Measurements from ENCODE around the gene CYP1A2.
A peak's percentile ranks its signal among the peaks of the same experiment; 100 is the strongest.
"Not testable (repeated sequence)": the region's sequence is repeated elsewhere in the genome, so short reads cannot be mapped to it uniquely, and the experiment has no call there.

The CYP1A2 gene

DNA sequence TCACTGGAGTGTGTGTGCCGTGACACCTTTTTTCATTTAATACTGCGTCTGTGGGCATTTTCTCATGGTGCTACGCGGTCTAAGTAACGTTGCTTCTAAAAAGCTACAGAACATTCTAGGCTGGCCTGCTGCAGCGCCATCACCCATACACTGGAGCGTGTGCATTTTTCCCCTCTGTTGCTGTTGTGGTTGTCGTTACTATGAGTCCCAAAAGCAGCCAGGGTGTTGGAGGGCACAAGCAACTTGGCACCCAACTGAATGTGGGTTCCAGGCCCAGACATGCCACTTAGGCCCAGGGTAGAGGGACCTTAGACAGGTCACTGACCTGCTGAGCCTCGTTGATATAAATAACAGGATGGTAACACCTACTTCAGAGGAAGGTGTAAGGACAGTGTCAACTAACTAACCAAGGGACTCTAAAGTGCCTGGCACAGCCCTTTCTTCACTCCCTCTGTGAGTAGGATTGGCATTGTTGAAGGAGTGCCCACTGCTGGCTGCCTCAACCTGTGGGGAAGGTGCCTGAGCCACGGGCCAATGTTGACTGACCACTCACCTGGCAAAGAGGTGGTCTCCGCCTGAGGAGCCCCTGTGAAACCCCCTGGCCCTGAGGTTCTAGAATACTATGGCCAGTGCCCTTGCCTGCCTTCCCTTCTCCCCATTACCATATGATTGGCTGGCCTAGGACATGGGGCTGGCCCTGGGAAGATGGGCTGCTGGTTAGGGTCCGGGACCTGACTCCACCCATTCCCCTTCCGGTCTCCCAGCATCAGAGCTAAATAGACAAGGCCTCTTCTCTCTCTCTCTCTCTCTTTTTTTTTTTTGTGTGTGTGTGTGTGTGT lies 36.8 kb downstream of the CYP1A2 start:
- Histone ChIP-seq H3K36me3 (no peaks in the 10 kb centered on the region), H3K27ac (peak overlapping the region in 1 of 2 donors; percentile 15), H3K4me3 (no peak overlapping the region), H3K4me1 (peaks cover 4 to 92% (median 77%) of the 10 kb centered on the region in 4 donors), H3K27me3 (no peaks in the 10 kb centered on the region), H3K9me3 (no peaks in the 10 kb centered on the region)
- intact Hi-C loops (cut with DNase I; ENCODE audit: low total_unique reads), result loop anchor here (10.0 kb wide), 1 partner anchor 419 kb away; the partner anchor contains the start of gene C15orf39
- TF ChIP-seq, protein P1, sequence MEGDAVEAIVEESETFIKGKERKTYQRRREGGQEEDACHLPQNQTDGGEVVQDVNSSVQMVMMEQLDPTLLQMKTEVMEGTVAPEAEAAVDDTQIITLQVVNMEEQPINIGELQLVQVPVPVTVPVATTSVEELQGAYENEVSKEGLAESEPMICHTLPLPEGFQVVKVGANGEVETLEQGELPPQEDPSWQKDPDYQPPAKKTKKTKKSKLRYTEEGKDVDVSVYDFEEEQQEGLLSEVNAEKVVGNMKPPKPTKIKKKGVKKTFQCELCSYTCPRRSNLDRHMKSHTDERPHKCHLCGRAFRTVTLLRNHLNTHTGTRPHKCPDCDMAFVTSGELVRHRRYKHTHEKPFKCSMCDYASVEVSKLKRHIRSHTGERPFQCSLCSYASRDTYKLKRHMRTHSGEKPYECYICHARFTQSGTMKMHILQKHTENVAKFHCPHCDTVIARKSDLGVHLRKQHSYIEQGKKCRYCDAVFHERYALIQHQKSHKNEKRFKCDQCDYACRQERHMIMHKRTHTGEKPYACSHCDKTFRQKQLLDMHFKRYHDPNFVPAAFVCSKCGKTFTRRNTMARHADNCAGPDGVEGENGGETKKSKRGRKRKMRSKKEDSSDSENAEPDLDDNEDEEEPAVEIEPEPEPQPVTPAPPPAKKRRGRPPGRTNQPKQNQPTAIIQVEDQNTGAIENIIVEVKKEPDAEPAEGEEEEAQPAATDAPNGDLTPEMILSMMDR (IDR thresholded peaks at IDR 0.05), result no peak
- no peak for DNase-seq

DNA sequence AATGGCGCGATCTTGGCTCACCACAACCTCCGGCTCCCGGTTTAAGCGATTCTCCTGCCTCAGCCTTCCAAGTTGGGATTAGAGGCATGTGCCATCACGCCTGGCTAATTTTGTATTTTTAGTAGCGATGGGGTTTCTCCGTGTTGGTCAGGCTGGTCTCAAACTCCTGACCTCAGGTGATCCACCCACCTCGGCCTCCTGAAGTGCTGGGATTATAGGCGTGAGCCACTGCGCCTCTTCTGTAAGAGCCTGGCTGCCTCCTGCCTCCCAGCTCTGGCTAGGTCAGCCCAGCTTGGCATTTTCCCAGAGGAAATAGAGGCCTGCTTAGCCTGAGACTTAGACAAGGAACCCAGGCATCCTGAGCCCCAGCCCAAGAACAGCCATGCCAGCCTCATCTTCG lies 37.4 kb downstream of the CYP1A2 start:
- not testable (repeated sequence) for H3K27me3 ChIP-seq, H3K4me3 ChIP-seq, H3K36me3 ChIP-seq, DNase-seq, H3K9me3 ChIP-seq
- intact Hi-C loops (cut with DNase I; ENCODE audit: low total_unique reads), result loop anchor here (10.0 kb wide), 1 partner anchor 419 kb away; the partner anchor contains the start of gene C15orf39
- peaks cover 4 to 92% (median 77%) of the 10 kb centered on the region in 4 donors for H3K4me1 ChIP-seq
- H3K27ac ChIP-seq, result peak overlapping the region; percentile 33 to 41

DNA sequence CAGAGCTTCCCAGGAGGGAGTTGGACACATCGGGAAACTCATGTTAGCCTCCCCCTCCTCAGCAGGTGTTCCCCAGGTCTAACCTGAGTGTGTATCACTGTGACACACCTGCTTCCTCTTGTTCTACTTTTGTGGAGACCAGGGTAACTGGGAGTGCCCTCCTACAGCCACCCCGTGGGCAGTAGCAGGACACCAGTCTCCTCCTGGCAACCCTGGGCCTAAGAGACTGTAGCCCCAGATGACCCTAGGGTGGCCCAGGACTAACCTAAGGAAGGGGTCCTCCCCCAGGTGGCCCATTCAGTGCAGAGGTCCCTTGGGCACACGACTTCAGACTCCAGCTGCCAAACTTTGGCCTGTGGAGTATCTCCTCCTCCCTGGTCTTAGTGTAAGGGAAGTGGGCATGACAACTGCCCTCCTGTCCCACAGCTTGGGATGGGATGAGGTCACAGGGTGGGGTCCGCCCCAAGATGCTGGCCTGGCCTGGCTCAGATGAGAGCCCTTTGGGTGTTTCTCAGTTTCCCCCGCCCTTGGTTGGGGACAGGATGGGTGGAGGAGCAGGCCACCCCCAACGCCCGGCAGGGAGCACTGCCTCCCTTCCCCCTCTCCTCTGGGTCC lies 38.0 kb downstream of the CYP1A2 start:
- peak overlapping the region; percentile 33 to 41 for H3K27ac ChIP-seq
- no peak overlapping the region for H3K4me3 ChIP-seq
- H3K36me3 ChIP-seq, result no peaks in the 10 kb centered on the region
- no peaks in the 10 kb centered on the region for H3K27me3 ChIP-seq
- H3K9me3 ChIP-seq, result no peaks in the 10 kb centered on the region
- no peak for DNase-seq
- TF ChIP-seq, protein P1 (IDR thresholded peaks at IDR 0.05), result no peak
- intact Hi-C loops (cut with DNase I; ENCODE audit: low total_unique reads), result loop anchor here (10.0 kb wide), 1 partner anchor 418 kb away; the partner anchor contains the start of gene C15orf39
- peaks cover 4 to 92% (median 71%) of the 10 kb centered on the region in 4 donors for H3K4me1 ChIP-seq

DNA sequence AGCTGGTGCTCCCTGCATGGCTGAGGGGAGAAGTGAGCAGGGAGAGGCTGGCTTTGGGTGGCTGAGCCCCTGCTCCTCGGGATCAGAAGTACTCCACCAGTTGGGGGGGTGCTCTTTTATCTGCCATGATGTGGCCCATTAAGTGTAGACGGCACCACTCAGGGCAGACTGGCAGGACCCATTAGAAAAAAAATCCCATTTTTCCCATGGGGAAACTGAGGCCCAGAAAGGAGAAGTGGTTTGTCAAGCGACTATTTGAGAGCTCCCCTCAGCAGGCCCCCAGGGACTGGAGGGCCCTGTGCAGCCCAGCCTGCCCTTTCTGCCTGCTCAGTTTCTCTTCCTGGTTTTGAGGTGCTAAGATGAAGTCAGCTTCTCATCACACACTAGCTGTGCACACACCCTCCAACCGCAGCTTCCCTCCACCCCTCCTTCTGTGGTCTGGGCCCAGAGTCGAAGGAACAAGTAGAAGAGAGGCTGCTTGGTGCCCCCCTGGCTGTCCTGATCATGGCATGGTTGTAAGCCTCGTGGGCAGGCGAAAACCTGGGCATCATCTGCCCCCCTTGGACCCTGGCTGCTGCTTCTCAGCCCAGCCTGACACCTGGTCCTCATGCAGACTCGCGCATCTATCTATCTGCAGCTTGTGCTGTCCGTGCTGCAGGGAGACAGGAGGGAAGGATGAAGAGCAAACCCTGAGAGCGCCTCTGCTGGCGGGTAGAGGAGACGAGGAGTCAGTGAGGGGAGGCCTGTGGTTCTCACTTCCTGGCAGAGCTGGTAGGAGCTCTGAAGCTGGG lies 38.8 kb downstream of the CYP1A2 start:
- Histone ChIP-seq H3K27ac (peak overlapping the region in 1 of 2 donors; percentile 41), H3K4me1 (peaks cover 4 to 90% (median 75%) of the 10 kb centered on the region in 4 donors), H3K4me3 (no peak overlapping the region), H3K36me3 (no peaks in the 10 kb centered on the region), H3K9me3 (no peaks in the 10 kb centered on the region), H3K27me3 (no peaks in the 10 kb centered on the region)
- peak; percentile 73 to 83 for DNase-seq
- TF ChIP-seq, protein P1 (IDR thresholded peaks at IDR 0.05), result peak; percentile 12 to 18
- intact Hi-C loops (cut with DNase I; ENCODE audit: low total_unique reads), result loop anchor here (10.0 kb wide), 1 partner anchor 417 kb away; the partner anchor contains the start of gene C15orf39

DNA sequence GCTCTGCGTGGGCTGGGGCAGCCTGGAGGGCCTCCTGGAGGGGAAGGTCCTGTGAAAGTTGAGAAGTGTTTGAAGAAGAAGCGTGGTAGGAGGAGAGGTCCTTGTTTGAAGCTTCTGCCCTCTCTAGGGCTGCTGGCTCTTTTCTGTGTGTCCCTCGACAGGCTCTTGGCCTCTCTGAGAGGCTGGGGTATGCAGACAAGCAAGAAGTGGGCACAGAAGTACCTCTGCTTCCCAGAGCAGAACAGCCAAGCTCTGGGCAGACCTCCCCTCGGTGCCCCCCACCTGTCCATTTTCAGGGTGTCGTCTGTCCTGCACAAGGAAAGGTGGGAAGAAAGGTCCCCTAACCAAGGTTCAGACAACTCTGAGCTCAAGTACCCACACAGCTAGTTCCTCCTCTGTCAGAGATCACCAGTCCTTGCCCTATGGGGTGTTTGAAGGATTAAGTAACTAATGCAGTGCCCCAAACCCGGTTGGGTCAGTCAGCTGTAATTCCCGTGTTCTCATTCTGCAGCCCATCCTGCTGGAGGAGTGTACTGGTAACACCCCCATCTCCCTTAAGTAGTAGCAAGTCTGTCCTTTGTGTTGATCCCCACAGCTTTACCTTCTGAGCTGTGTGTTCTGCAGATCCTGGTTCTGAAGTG lies 39.5 kb downstream of the CYP1A2 start:
- Histone ChIP-seq H3K4me1 (peaks cover 4 to 85% (median 72%) of the 10 kb centered on the region in 4 donors), H3K27ac (no peak overlapping the region), H3K4me3 (no peak overlapping the region), H3K36me3 (no peaks in the 10 kb centered on the region), H3K27me3 (no peaks in the 10 kb centered on the region), H3K9me3 (no peaks in the 10 kb centered on the region)
- no peak for DNase-seq
- intact Hi-C loops (cut with DNase I; ENCODE audit: low total_unique reads), result loop anchor here (10.0 kb wide), 1 partner anchor 417 kb away; the partner anchor contains the start of gene C15orf39
- TF ChIP-seq, protein P1 (IDR thresholded peaks at IDR 0.05), result no peak

All from tibial artery (tissue), 4 donors.